GM19035 (cell line): ENCODE data around the gene FBLN1.
"Not testable (repeated sequence)": the region's sequence is repeated elsewhere in the genome, so short reads cannot be mapped to it uniquely, and the experiment has no call there.

Source experiments
- ATAC-seq: cut with Tn5 transposase; IDR thresholded peaks from one replicate; pipeline ENCODE4 v1.9.1; 2021; ENCODE audit not compliant: unreplicated experiment

The FBLN1 gene

GRCh38 chr22:45602004-45602733 lies 99.5 kb downstream of the FBLN1 start:
- ATAC-seq = no peak

GRCh38 chr22:45602824-45603595 lies 100.3 kb downstream of the FBLN1 start:
- ATAC-seq = no peak

DNA sequence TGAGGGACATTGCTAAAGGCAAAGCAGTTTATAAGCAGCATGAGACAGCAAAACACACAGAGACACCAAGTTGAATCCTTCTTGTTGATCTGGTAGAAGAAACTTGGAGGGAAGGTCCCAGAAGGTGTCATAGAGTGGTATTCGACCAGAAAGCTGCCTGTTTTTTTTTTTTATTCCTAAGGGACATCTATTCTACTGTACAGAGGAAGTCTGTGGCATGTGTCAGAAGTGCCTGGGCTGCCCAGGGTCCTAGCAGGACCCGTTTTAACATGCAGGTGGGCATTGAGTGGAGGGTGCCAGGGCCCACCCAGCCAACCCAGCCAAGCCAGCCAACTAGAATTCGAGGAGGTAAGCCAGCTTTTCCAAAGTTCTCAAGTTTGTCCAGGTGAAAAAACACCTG lies 100.9 kb downstream of the FBLN1 start:
- no peak for ATAC-seq

GRCh38 chr22:45608045-45608444 lies 105.4 kb downstream of the FBLN1 start:
- not testable (repeated sequence) for ATAC-seq

DNA sequence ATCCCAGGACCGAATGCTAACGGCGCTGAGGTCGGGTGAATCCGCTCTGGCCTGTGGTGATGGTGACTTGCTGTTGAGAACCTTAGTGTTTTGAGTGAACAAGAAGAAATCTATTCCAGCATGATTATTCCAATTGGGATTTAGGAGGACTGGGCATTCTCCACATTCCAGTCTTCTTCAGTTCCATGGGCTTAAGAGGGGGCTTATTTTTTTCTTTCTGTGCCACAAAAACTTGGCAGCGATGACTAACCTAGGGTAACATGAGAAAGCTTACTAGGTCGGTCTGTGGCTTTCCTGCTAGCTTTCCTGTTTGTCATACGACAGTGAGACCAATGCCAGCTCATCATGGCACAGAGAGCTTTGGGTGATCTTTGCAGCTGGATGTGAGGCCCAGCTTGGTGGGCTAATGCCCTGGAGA lies 106.1 kb downstream of the FBLN1 start:
- no peak for ATAC-seq

- no peak for ATAC-seq
Observed at GRCh38 chr22:45612451-45612901, 109.8 kb downstream of the FBLN1 start.

DNA sequence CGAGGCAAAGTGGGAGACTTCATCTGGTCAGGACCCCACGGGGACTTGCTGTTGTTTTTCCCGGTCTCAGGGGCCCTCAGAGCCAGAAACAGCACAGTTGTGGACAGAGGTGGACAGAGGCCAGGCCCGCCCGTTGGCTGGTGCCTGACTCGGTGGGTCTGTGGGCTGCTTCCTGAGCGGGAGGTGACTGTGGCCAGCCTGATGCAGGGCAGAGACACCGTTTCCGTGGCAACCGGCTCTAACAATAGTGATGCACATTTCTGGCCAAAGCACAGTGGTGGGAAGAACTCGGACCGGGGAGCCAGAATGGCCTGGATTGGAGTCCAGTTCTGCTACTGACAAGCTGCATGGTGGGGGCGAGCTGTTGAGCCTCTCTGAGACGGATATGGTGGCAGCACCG lies 110.3 kb downstream of the FBLN1 start:
- ATAC-seq = no peak

- no peak for ATAC-seq
Observed at GRCh38 chr22:45615364-45615763, 112.7 kb downstream of the FBLN1 start.

DNA sequence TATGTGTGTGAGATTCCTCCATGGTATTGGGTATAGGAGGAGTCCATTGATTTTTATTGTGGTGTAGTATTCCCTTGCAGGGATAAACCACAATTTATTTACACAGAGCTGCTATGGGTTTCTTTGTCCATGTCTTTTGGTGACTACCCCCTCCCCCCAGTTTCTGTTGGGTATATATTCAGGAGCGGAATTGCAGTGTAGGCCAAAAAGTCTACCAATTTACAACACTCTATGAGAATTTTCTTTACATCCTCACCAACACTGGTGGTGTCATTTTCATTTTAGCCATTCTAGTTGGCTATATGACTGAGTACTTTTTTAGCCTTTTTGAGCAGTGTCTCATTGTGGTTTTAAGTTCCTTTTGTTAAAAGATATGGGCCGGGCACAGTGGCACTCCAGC lies 113.7 kb downstream of the FBLN1 start:
- no peak for ATAC-seq

- ATAC-seq = no peak
Observed at GRCh38 chr22:45617948-45618347, 115.3 kb downstream of the FBLN1 start.

GRCh38 chr22:45620706-45621105 lies 118.0 kb downstream of the FBLN1 start:
- ATAC-seq = no peak

- no peak for ATAC-seq
Observed at GRCh38 chr22:45621836-45622600, 119.3 kb downstream of the FBLN1 start.

DNA sequence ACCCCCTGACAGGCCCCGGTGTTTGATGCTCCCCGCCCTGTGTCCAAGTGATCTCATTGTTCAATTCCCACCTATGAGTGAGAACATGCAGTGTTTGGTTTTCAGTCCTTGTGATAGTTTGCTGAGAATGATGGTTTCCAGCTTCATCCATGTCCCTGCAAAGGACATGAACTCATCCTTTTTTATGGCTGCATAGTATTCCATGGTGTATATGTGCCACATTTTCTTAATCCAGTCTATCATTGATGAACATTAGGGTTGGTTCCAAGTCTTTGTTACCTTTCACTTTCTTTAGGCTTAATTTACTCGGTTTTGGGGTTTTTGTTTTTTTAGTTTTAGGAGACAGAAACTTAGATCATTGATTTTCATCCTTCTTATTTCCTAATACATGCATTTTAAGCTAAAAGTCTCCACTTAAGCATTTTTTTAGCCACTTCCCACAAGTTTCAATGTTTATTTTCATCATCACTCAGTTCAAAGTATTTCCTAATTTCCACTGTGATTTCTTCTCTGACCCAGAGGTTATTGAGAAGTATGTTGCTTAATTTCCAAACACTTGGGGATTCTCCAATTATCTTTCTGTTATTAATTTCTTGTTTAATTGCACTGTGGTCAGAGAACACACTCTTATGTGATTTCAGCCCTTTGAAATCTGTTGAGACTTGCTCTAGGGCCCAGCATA lies 120.9 kb downstream of the FBLN1 start:
- ATAC-seq = not testable (repeated sequence)

- no peak for ATAC-seq
Observed at GRCh38 chr22:45626198-45626651, 123.5 kb downstream of the FBLN1 start.

DNA sequence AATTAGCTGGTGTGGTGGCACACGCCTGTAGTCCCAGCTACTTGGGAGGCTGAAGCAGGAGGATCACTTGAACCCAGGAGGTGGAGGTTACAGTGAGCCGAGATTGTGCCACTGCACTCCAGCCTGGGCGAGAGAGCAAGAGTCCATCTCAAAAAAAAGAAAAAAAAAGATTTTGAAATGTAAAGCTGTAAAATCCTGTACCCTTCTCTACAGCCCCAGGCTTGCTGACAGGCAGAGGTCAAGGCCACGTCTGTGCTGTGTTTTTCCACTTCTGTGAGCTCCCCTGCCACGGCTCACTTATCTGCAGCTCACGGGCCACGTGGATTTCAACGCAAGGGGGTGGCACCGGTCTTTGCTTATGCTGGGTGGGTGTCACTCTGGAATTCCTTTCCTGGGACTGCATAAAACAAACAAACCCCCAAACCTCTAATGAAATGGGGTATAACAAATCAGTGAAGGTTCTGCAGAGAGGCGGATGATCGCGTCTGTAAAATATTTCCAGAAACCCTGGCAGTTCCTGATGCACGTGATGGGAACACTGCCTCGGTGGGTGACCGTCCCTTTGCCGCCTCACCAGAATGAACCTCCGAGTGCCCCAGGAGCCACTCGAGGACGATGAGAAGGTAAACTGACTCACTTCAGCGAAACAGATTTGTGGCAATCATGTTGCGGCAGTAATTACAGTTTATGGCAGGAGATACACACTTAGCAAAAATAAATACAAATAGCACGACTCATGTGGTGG lies 125.0 kb downstream of the FBLN1 start:
- ATAC-seq = no peak

- ATAC-seq = no peak
Observed at GRCh38 chr22:45628515-45628914, 125.8 kb downstream of the FBLN1 start.

GRCh38 chr22:45629469-45630089 lies 126.9 kb downstream of the FBLN1 start:
- ATAC-seq = no peak

- ATAC-seq = no peak
Observed at GRCh38 chr22:45630436-45630835, 127.8 kb downstream of the FBLN1 start.

GRCh38 chr22:45631140-45631840 lies 128.6 kb downstream of the FBLN1 start:
- ATAC-seq = no peak
